SW480 (cell line): ENCODE data around the gene UNC79.
"Not testable (repeated sequence)": the region's sequence is repeated elsewhere in the genome, so short reads cannot be mapped to it uniquely, and the experiment has no call there.

ENCODE experiments used
- DNase-seq: peaks from one replicate; pipeline ENCODE4 v3.0.0-alpha.2; 2016; ENCODE audit warnings: low spot score

The UNC79 gene

GRCh38 chr14:93493622-93494021 is 62.9 kb downstream of the UNC79 start:
- not testable (repeated sequence) for DNase-seq

- DNase-seq, result no peak
Observed at GRCh38 chr14:93496856-93497741, 66.4 kb downstream of the UNC79 start.

- DNase-seq, result no peak
Observed at GRCh38 chr14:93510056-93510455, 79.3 kb downstream of the UNC79 start.

- DNase-seq, result no peak
Observed at GRCh38 chr14:93511001-93511400, 80.3 kb downstream of the UNC79 start.

- no peak for DNase-seq
Observed at GRCh38 chr14:93520053-93520607, 89.4 kb downstream of the UNC79 start.

GRCh38 chr14:93522221-93522620 is 91.5 kb downstream of the UNC79 start:
- DNase-seq, result no peak

GRCh38 chr14:93525216-93525615 is 94.5 kb downstream of the UNC79 start:
- not testable (repeated sequence) for DNase-seq

GRCh38 chr14:93525696-93526451 is 95.1 kb downstream of the UNC79 start:
- DNase-seq, result no peak

GRCh38 chr14:93527203-93527607 is 96.5 kb downstream of the UNC79 start:
- DNase-seq, result no peak

- DNase-seq, result no peak
Observed at GRCh38 chr14:93528884-93529558, 98.3 kb downstream of the UNC79 start.

- DNase-seq, result no peak
Observed at GRCh38 chr14:93531644-93532043, 100.9 kb downstream of the UNC79 start.

GRCh38 chr14:93532541-93532940 is 101.8 kb downstream of the UNC79 start:
- no peak for DNase-seq

GRCh38 chr14:93533437-93533836 is 102.7 kb downstream of the UNC79 start:
- DNase-seq, result no peak

GRCh38 chr14:93533842-93534241 is 103.1 kb downstream of the UNC79 start:
- DNase-seq, result no peak

- DNase-seq, result no peak
Observed at GRCh38 chr14:93535537-93535936, 104.8 kb downstream of the UNC79 start.

- peak; percentile 7 for DNase-seq
Observed at GRCh38 chr14:93536945-93537344, 106.2 kb downstream of the UNC79 start.

GRCh38 chr14:93537951-93538350 is 107.2 kb downstream of the UNC79 start:
- no peak for DNase-seq

GRCh38 chr14:93538413-93538812 is 107.7 kb downstream of the UNC79 start:
- peak; percentile 32 for DNase-seq

- DNase-seq, result no peak
Observed at GRCh38 chr14:93540235-93540634, 109.5 kb downstream of the UNC79 start.

GRCh38 chr14:93543766-93544165 is 113.0 kb downstream of the UNC79 start:
- peak; percentile 18 for DNase-seq

GRCh38 chr14:93544212-93544611 is 113.5 kb downstream of the UNC79 start:
- DNase-seq, result no peak

GRCh38 chr14:93546642-93547041 is 115.9 kb downstream of the UNC79 start:
- DNase-seq, result no peak
